ENCODE results near the gene FLT4. TPM values are rescaled to one million over a fixed set of nuclear protein-coding genes. Genes with fewer than 3 reads are reported as not detected.

Gene FLT4
- total RNA-seq, 1 donor from 2014 or later = 6.1 TPM

GRCh38 chr5:180612683-180613082 lies 36.7 kb downstream of the FLT4 start:
- intact Hi-C loops (cut with micrococcal nuclease) = no loop called here

GRCh38 chr5:180611140-180611850 lies 38.1 kb downstream of the FLT4 start:
- DNase-seq = no peak
- H3K4me1 ChIP-seq = no peaks in the 10 kb centered on the region
- intact Hi-C loops (cut with micrococcal nuclease) = no loop called here
- no peak for TF ChIP-seq CTCF (IDR thresholded peaks at IDR 0.05; ENCODE audit: borderline replicate concordance)
- no peaks in the 10 kb centered on the region for H3K36me3 ChIP-seq
- H3K27ac ChIP-seq (replicated peaks) = no peak overlapping the region
- no peaks in the 10 kb centered on the region for H3K9me3 ChIP-seq (replicated peaks)
- H3K4me3 ChIP-seq = no peak overlapping the region
- peaks cover 17% of the 10 kb centered on the region for H3K27me3 ChIP-seq (ENCODE audit: low read depth)

More at GRCh38 chr5:180612683-180613082, 36.7 kb downstream of the FLT4 start:
- no peaks in the 10 kb centered on the region for H3K4me1 ChIP-seq
- no peak for DNase-seq
- H3K27me3 ChIP-seq (ENCODE audit: low read depth) = peaks cover 22% of the 10 kb centered on the region
- no peak overlapping the region for H3K4me3 ChIP-seq
- H3K27ac ChIP-seq (replicated peaks) = no peak overlapping the region
- no peak for TF ChIP-seq CTCF (IDR thresholded peaks at IDR 0.05; ENCODE audit: borderline replicate concordance)
- H3K9me3 ChIP-seq (replicated peaks) = no peaks in the 10 kb centered on the region
- peaks cover 5% of the 10 kb centered on the region for H3K36me3 ChIP-seq

GRCh38 chr5:180609817-180610550 lies 39.4 kb downstream of the FLT4 start:
- H3K27me3 ChIP-seq (ENCODE audit: low read depth) = peaks cover 21% of the 10 kb centered on the region
- DNase-seq = no peak

GRCh38 chr5:180609386-180609785 lies 40.0 kb downstream of the FLT4 start:
- Histone ChIP-seq H3K27ac (replicated peaks) (no peak overlapping the region), H3K9me3 (replicated peaks) (no peaks in the 10 kb centered on the region), H3K36me3 (no peaks in the 10 kb centered on the region), H3K4me3 (no peak overlapping the region), H3K27me3 (ENCODE audit: low read depth) (peaks cover 21% of the 10 kb centered on the region), H3K4me1 (no peaks in the 10 kb centered on the region)
- TF ChIP-seq CTCF (IDR thresholded peaks at IDR 0.05; ENCODE audit: borderline replicate concordance) = no peak
- intact Hi-C loops (cut with micrococcal nuclease) = no loop called here
- no peak for DNase-seq

More at GRCh38 chr5:180609817-180610550, 39.4 kb downstream of the FLT4 start:
- Histone ChIP-seq H3K36me3 (no peaks in the 10 kb centered on the region), H3K4me3 (no peak overlapping the region), H3K27ac (replicated peaks) (no peak overlapping the region), H3K9me3 (replicated peaks) (no peaks in the 10 kb centered on the region), H3K4me1 (no peaks in the 10 kb centered on the region)
- TF ChIP-seq CTCF (IDR thresholded peaks at IDR 0.05; ENCODE audit: borderline replicate concordance) = no peak
- intact Hi-C loops (cut with micrococcal nuclease) = no loop called here

GRCh38 chr5:180608572-180609310 lies 40.7 kb downstream of the FLT4 start:
- H3K27me3 ChIP-seq (ENCODE audit: low read depth) = peaks cover 21% of the 10 kb centered on the region
- DNase-seq = no peak
- H3K4me1 ChIP-seq = no peaks in the 10 kb centered on the region
- no peak overlapping the region for H3K4me3 ChIP-seq
- H3K9me3 ChIP-seq (replicated peaks) = no peaks in the 10 kb centered on the region
- intact Hi-C loops (cut with micrococcal nuclease) = no loop called here
- H3K27ac ChIP-seq (replicated peaks) = no peak overlapping the region
- no peak for TF ChIP-seq CTCF (IDR thresholded peaks at IDR 0.05; ENCODE audit: borderline replicate concordance)
- H3K36me3 ChIP-seq = no peaks in the 10 kb centered on the region
